Stimulated activated CD4-positive, alpha-beta T cell treated with anti-CD3 and anti-CD28 coated beads, Interleukin-2, amount 100 ng/mL, for 48 hours (primary cell): ENCODE data around the gene BCL2.
A peak's percentile ranks its signal among the peaks of the same experiment; 100 is the strongest.

ENCODE experiments used
- DNase-seq, 2 donors: peaks; one replicate each; pipeline ENCODE4 v3.0.0-alpha.2; 2020

The BCL2 gene

GRCh38 chr18:63325086-63325686, 5.6 kb upstream of the BCL2 start:
- DNase-seq, result no peak

GRCh38 chr18:63322908-63323634, 3.5 kb upstream of the BCL2 start:
- peak in 1 of 2 donors; percentile 41 for DNase-seq

GRCh38 chr18:63322206-63322605, 2.6 kb upstream of the BCL2 start:
- no peak for DNase-seq

- no peak for DNase-seq
Observed at GRCh38 chr18:63321291-63321690, 1.7 kb upstream of the BCL2 start.

- DNase-seq, result no peak
Observed at GRCh38 chr18:63320975-63321265, 1.4 kb upstream of the BCL2 start.

- DNase-seq, result peak; percentile 69 to 71
Observed at GRCh38 chr18:63320123-63320974, 780 bp upstream of the BCL2 start.

GRCh38 chr18:63318889-63319382, 633 bp downstream of the BCL2 start:
- no peak for DNase-seq

GRCh38 chr18:63317982-63318888, 1.3 kb downstream of the BCL2 start:
- peak; percentile 78 to 79 for DNase-seq

- DNase-seq, result no peak
Observed at GRCh38 chr18:63317556-63317946, 2.0 kb downstream of the BCL2 start.

GRCh38 chr18:63316612-63317555, 2.7 kb downstream of the BCL2 start:
- no peak for DNase-seq

- no peak for DNase-seq
Observed at GRCh38 chr18:63315876-63316275, 3.7 kb downstream of the BCL2 start.

- DNase-seq, result no peak
Observed at GRCh38 chr18:63315131-63315662, 4.4 kb downstream of the BCL2 start.

GRCh38 chr18:63314062-63314790, 5.3 kb downstream of the BCL2 start:
- no peak for DNase-seq

GRCh38 chr18:63313396-63313917, 6.1 kb downstream of the BCL2 start:
- no peak for DNase-seq

- DNase-seq, result no peak
Observed at GRCh38 chr18:63312737-63313395, 6.7 kb downstream of the BCL2 start.

- no peak for DNase-seq
Observed at GRCh38 chr18:63312019-63312409, 7.6 kb downstream of the BCL2 start.

GRCh38 chr18:63311118-63312018, 8.2 kb downstream of the BCL2 start:
- no peak for DNase-seq

GRCh38 chr18:63309422-63309821, 10.1 kb downstream of the BCL2 start:
- no peak for DNase-seq
